Ovary (tissue), 9 donors: ENCODE results near the gene CELF2. TPM values are rescaled to one million over a fixed set of nuclear protein-coding genes. Genes with fewer than 3 reads are reported as not detected.
"Not testable (repeated sequence)": the region's sequence is repeated elsewhere in the genome, so short reads cannot be mapped to it uniquely, and the experiment has no call there.

Experiments used
- DNase-seq, 5 donors: peaks; one replicate each; pipeline ENCODE4 v3.0.0-alpha.2; 2019 to 2020
- H3K27ac ChIP-seq, 2 donors: fragments of 200-600 bp; one replicate each; pipeline versions ENCODE4 v1.5.1 to v1.8.0; 2019 to 2022
- H3K27me3 ChIP-seq: fragments of 200-600 bp; one replicate; pipeline ENCODE4 v1.8.0; 2022
- H3K36me3 ChIP-seq: fragments of 200-600 bp; sonication (generic); one replicate; pipeline ENCODE4 v1.5.1; 2019
- H3K4me1 ChIP-seq: one replicate; pipeline ENCODE4 v1.8.1; 2013; ENCODE audit warnings: mild to moderate bottlenecking, moderate library complexity; ENCODE audit not compliant: insufficient read depth
- H3K4me3 ChIP-seq: fragments of 200-600 bp; sonication (generic); one replicate; pipeline ENCODE4 v1.5.1; 2017
- H3K9me3 ChIP-seq, 2 donors: fragments of 200-600 bp in 1 of 2; sonication (generic) in 1 of 2; one replicate each; pipeline versions ENCODE4 v1.5.1 to v1.8.1; 2013 to 2019; ENCODE audit warnings: mild to moderate bottlenecking in 1 of 2, moderate library complexity in 1 of 2
- EP300 ChIP-seq: sonication (generic); formaldehyde crosslinking; IDR thresholded peaks from one replicate; pipeline ENCODE4 v1.6.1; 2017; ENCODE audit warnings: antibody characterized with exemption
- POLR2A ChIP-seq: fragments of 450-650 bp; IDR thresholded peaks from one replicate; pipeline ENCODE4 v1.6.1; 2017; ENCODE audit warnings: antibody characterized with exemption, mild to moderate bottlenecking, moderate library complexity
- WGBS, 3 donors: extraction: QIAGEN DNeasy Blood & Tissue Kit in 1 of 3; methylation state at CpG; one replicate each; pipeline versions ENCODE4 v1.1.5 to v1.1.7; 2013 to 2017; 5-methylcytosine and 5-hydroxymethylcytosine counted together
- intact Hi-C, 4 donors: fragments of 100-400 bp; cut with DNase I; formaldehyde crosslinking; loops; one replicate each; pipeline versions ENCODE4 v1.11.0 to v1.15.1; 2022 to 2023
- polyA plus RNA-seq, 2 donors: library from polyadenylated mRNA; stranded (reverse); fragments of 200-250 nt in 1 of 2; fragments of 350-450 nt in 1 of 2; fragmentation: Illumina TruSeq in 1 of 2; extraction: RNeasy Lipid Tissue Mini Kit (QIAGEN cat#74804) in 1 of 2; gene quantifications; one replicate each; pipeline ENCODE4 v1.2.3, GENCODE V29; 2013 to 2014
- total RNA-seq, 7 donors: library from RNA; depleted of rRNA in 2 of 7; stranded (reverse); fragments of >200 nt in 2 of 7; fragmentation: NEBNext Ultra II Directional in 3 of 7; extraction: Animal tissue kit (Norgen Biotek cat#: 25700) in 3 of 7; gene quantifications; one replicate each; pipeline versions ENCODE4 v1.1.0 to v1.2.4, GENCODE V29; 2016 to 2023
- TF ChIP-seq, protein P1 (sequence below), 3 donors: fragments of 450-650 bp in 2 of 3; fragments of 200-600 bp in 1 of 3; IDR thresholded peaks; one replicate each; pipeline versions ENCODE4 v1.5.1 to v1.8.0; 2016 to 2022; ENCODE audit warnings: antibody characterized with exemption in 3 of 3, mild to moderate bottlenecking in 1 of 3
- donor health status: DM: no; HTN: no; CAD: no; lungs with moderate emphysema.
- donor health status: DM: no; HTN: no; CAD: no.
- donor health status: Bipolar disorder and iron deficiency.
- donor health status: DM: yes; HTN: yes; CAD: no.
- donor health status: DM: no; HTN: no; CAD: no.
- donor health status: DM: yes; HTN: yes; CAD: no.

The CELF2 gene
- total and polyA plus RNA-seq, 9 donors = 38.8 to 107 (median 69.0) TPM

- WGBS, 3 donors = 82 to 90% (median 88%) methylated on average over 2 of the region's 2 CpGs
- no peaks in the 10 kb centered on the region for H3K36me3 ChIP-seq
- H3K27me3 ChIP-seq = no peaks in the 10 kb centered on the region
- DNase-seq = no peak
- no peak overlapping the region for H3K27ac ChIP-seq
- peaks cover 11% of the 10 kb centered on the region for H3K4me1 ChIP-seq
- H3K9me3 ChIP-seq = peaks cover 0 to 4% of the 10 kb centered on the region in 2 donors
- no peak overlapping the region for H3K4me3 ChIP-seq
- no peak for TF ChIP-seq EP300
- TF ChIP-seq, protein P1, sequence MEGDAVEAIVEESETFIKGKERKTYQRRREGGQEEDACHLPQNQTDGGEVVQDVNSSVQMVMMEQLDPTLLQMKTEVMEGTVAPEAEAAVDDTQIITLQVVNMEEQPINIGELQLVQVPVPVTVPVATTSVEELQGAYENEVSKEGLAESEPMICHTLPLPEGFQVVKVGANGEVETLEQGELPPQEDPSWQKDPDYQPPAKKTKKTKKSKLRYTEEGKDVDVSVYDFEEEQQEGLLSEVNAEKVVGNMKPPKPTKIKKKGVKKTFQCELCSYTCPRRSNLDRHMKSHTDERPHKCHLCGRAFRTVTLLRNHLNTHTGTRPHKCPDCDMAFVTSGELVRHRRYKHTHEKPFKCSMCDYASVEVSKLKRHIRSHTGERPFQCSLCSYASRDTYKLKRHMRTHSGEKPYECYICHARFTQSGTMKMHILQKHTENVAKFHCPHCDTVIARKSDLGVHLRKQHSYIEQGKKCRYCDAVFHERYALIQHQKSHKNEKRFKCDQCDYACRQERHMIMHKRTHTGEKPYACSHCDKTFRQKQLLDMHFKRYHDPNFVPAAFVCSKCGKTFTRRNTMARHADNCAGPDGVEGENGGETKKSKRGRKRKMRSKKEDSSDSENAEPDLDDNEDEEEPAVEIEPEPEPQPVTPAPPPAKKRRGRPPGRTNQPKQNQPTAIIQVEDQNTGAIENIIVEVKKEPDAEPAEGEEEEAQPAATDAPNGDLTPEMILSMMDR (IDR thresholded peaks at IDR 0.05) = no peak
- no peak for TF ChIP-seq POLR2A
- intact Hi-C loops = no loop called here
Measured at GRCh38 chr10:11183015-11183414, 165.3 kb downstream of the CELF2 start.

GRCh38 chr10:11184093-11184492 is 166.4 kb downstream of the CELF2 start:
- Histone ChIP-seq H3K27ac (no peak overlapping the region), H3K36me3 (no peaks in the 10 kb centered on the region), H3K9me3 (peaks cover 0 to 4% of the 10 kb centered on the region in 2 donors), H3K4me3 (no peak overlapping the region), H3K4me1 (peaks cover 7% of the 10 kb centered on the region), H3K27me3 (no peaks in the 10 kb centered on the region)
- intact Hi-C loops = no loop called here
- 53 to 68% (median 61%) methylated on average over 3 of the region's 3 CpGs for WGBS, 3 donors
- TF ChIP-seq EP300 (no peak), POLR2A (no peak)
- TF ChIP-seq, protein P1 (IDR thresholded peaks at IDR 0.05) = no peak
- no peak for DNase-seq

GRCh38 chr10:11185128-11185665 is 167.5 kb downstream of the CELF2 start:
- H3K36me3 ChIP-seq, H3K9me3 ChIP-seq, H3K27me3 ChIP-seq, intact Hi-C loops, DNase-seq, H3K4me1 ChIP-seq, H3K27ac ChIP-seq, H3K4me3 ChIP-seq: not testable (repeated sequence)
- WGBS, 3 donors = 96 to 98% (median 97%) methylated on average over 13 of the region's 13 CpGs

DNA sequence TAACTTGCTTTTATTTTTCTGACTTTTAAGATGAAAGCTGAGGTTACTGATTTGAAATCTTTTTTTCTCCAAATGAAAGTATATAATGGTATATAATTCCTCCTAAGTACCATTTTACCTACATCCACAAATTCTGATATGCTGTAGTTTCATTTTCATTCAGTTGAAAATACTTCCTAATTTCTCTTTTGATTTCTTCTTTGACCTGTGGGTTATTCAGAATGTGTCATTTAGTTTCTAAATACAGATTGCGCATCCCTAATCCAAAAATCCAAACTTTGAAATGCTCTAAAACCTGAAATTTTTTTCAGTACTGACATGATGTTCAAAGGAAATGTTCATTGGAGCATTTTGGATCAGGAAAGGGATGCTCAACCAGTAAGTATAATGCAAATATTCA is 168.7 kb downstream of the CELF2 start:
- Histone ChIP-seq H3K4me3 (no peak overlapping the region), H3K27me3 (no peaks in the 10 kb centered on the region), H3K4me1 (peaks cover 6% of the 10 kb centered on the region), H3K27ac (no peak overlapping the region), H3K36me3 (no peaks in the 10 kb centered on the region), H3K9me3 (peaks cover 0 to 4% of the 10 kb centered on the region in 2 donors)
- DNase-seq = no peak
- TF ChIP-seq POLR2A = no peak
- 94 to 100% (median 100%) methylated on average over 1 of the region's 1 CpG for WGBS, 3 donors
- intact Hi-C loops = no loop called here

GRCh38 chr10:11189582-11190376 is 172.1 kb downstream of the CELF2 start:
- H3K36me3 ChIP-seq = no peaks in the 10 kb centered on the region
- no peaks in the 10 kb centered on the region for H3K27me3 ChIP-seq
- no peak overlapping the region for H3K27ac ChIP-seq
- H3K4me3 ChIP-seq = no peak overlapping the region
- DNase-seq = no peak
- intact Hi-C loops = no loop called here
- H3K9me3 ChIP-seq = peaks cover 0 to 4% of the 10 kb centered on the region in 2 donors
- 72 to 77% (median 72%) methylated on average over 6 of the region's 6 CpGs for WGBS, 3 donors
- no peaks in the 10 kb centered on the region for H3K4me1 ChIP-seq
- TF ChIP-seq EP300 (no peak), POLR2A (no peak)

- H3K4me3 ChIP-seq = no peak overlapping the region
- DNase-seq = no peak
- no peaks in the 10 kb centered on the region for H3K9me3 ChIP-seq
- H3K27ac ChIP-seq = no peak overlapping the region
- no peaks in the 10 kb centered on the region for H3K27me3 ChIP-seq
- H3K4me1 ChIP-seq = no peaks in the 10 kb centered on the region
- intact Hi-C loops = no loop called here
- TF ChIP-seq POLR2A = no peak
- no peak for TF ChIP-seq EP300
- TF ChIP-seq, protein P1 (IDR thresholded peaks at IDR 0.05) = no peak
- H3K36me3 ChIP-seq = no peaks in the 10 kb centered on the region
- WGBS, 3 donors = 94 to 99% (median 96%) methylated on average over 5 of the region's 5 CpGs
Measured at GRCh38 chr10:11191190-11191589, 173.5 kb downstream of the CELF2 start.
